T-cell (primary cell): Measurements from ENCODE around the gene PFDN6. TPM values are rescaled to one million over a fixed set of nuclear protein-coding genes. Genes with fewer than 3 reads are reported as not detected.

Experiments used
- ATAC-seq, 4 experiments: fragments of 200-7000 bp in 3 of 4; fragments of 150-1000 bp in 1 of 4; cut with Tn5 transposase; replicated peaks in 1 of 4; 1 replicate in 3 of 4; 2 replicates in 1 of 4; pipeline ENCODE4 v1.10.0; 2021; ENCODE audit warnings: moderate library complexity in 3 of 4, mild to moderate bottlenecking in 2 of 4, moderate number of reproducible peaks in 1 of 4
- CTCF ChIA-PET, 2 donors: fragments of 300-600 bp; sonication (Branson Sonifier 250); formaldehyde crosslinking; loops; one replicate each; lab custom pipeline; 2022; ENCODE audit warnings: antibody characterized with exemption in 2 of 2; lab: Charles Lee
- POLR2A ChIA-PET, 2 donors: fragments of 300-600 bp; sonication (Branson Sonifier 250); formaldehyde crosslinking; loops; one replicate each; lab custom pipeline; 2022; ENCODE audit warnings: antibody characterized with exemption in 2 of 2; lab: Charles Lee
- DNase-seq, 35 experiments: peaks; one replicate each; pipeline versions ENCODE4 v3.0.0 to v3.0.0-alpha.2; 2013 to 2023
- H3K27ac ChIP-seq: one replicate; pipeline ENCODE4 v1.5.1; 2013; ENCODE audit warnings: low read length
- H3K27me3 ChIP-seq, 2 experiments: replicated peaks in 1 of 2; 1 replicate in 1 of 2; 2 replicates in 1 of 2; pipeline versions ENCODE4 v1.6.1 to v1.7.0; 2013; ENCODE audit warnings: low read length in 1 of 2, mixed read lengths in 1 of 2; ENCODE audit not compliant: control insufficient read depth in 2 of 2, insufficient read depth in 2 of 2; ENCODE audit errors: extremely low read depth in 1 of 2
- H3K36me3 ChIP-seq, 2 donors: 1 replicate in 1 of 2; 2 replicates in 1 of 2; pipeline versions ENCODE4 v1.6.1 to v1.7.0; 2013; ENCODE audit warnings: low read length in 1 of 2; ENCODE audit not compliant: control insufficient read depth in 2 of 2, insufficient read depth in 1 of 2; ENCODE audit errors: extremely low read depth in 1 of 2
- H3K4me1 ChIP-seq, 2 experiments: 1 replicate in 1 of 2; 2 replicates in 1 of 2; pipeline versions ENCODE4 v1.6.1 to v1.7.0; 2013; ENCODE audit warnings: low read length in 2 of 2, mixed read lengths in 1 of 2; ENCODE audit not compliant: insufficient read depth in 2 of 2, control insufficient read depth in 1 of 2; ENCODE audit errors: extremely low read depth in 1 of 2
- H3K4me3 ChIP-seq, 2 donors: 1 replicate in 1 of 2; 2 replicates in 1 of 2; pipeline versions ENCODE4 v1.5.1 to v1.7.0; 2013; ENCODE audit warnings: mild to moderate bottlenecking in 2 of 2, low read length in 1 of 2, moderate library complexity in 1 of 2; ENCODE audit not compliant: control insufficient read depth in 1 of 2; ENCODE audit errors: extremely low read depth in 1 of 2
- H3K9me3 ChIP-seq: 2 replicates; pipeline ENCODE4 v1.7.0; 2013
- H3K27ac Mint-ChIP-seq, 2 donors: one replicate each; pipeline ENCODE4 v1.8.0; 2020 to 2021; ENCODE audit warnings: mild to moderate bottlenecking in 2 of 2, mixed read lengths in 2 of 2
- H3K27me3 Mint-ChIP-seq, 2 donors: one replicate each; pipeline ENCODE4 v1.8.0; 2021 to 2022; ENCODE audit warnings: mixed read lengths in 2 of 2
- H3K36me3 Mint-ChIP-seq: one replicate; pipeline ENCODE4 v1.8.0; 2021; ENCODE audit warnings: mixed read lengths
- H3K4me1 Mint-ChIP-seq, 3 donors: one replicate each; pipeline ENCODE4 v1.8.0; 2020 to 2022; ENCODE audit warnings: mixed read lengths in 3 of 3, mild to moderate bottlenecking in 1 of 3
- H3K4me3 Mint-ChIP-seq, 3 donors: one replicate each; pipeline ENCODE4 v1.8.0; 2020 to 2022; ENCODE audit warnings: mild to moderate bottlenecking in 3 of 3, mixed read lengths in 3 of 3, moderate library complexity in 3 of 3
- H3K9me3 Mint-ChIP-seq, 3 donors: one replicate each; pipeline ENCODE4 v1.8.0; 2020 to 2022; ENCODE audit warnings: mixed read lengths in 3 of 3
- WGBS: methylation state at CpG from one replicate; pipeline ENCODE4 v1.1.5; 2013; ENCODE audit warnings: missing lambda C conversion rate; ENCODE audit not compliant: insufficient coverage; 5-methylcytosine and 5-hydroxymethylcytosine counted together
- total RNA-seq, 35 experiments: library from RNA in 6 of 35; stranded (reverse) in 6 of 35; fragments of 120-200 nt in 1 of 35; gene quantifications; one replicate each; pipeline versions ENCODE4 v1.2.1 to v1.2.4 and lab custom pipeline; 2013 to 2026

The PFDN6 gene
- total RNA-seq, 5 donors from 2014 or later (not counting 1 experiment from before 2014, with no cell fraction given): 16.1 to 51.4 (median 40.5) TPM

DNA sequence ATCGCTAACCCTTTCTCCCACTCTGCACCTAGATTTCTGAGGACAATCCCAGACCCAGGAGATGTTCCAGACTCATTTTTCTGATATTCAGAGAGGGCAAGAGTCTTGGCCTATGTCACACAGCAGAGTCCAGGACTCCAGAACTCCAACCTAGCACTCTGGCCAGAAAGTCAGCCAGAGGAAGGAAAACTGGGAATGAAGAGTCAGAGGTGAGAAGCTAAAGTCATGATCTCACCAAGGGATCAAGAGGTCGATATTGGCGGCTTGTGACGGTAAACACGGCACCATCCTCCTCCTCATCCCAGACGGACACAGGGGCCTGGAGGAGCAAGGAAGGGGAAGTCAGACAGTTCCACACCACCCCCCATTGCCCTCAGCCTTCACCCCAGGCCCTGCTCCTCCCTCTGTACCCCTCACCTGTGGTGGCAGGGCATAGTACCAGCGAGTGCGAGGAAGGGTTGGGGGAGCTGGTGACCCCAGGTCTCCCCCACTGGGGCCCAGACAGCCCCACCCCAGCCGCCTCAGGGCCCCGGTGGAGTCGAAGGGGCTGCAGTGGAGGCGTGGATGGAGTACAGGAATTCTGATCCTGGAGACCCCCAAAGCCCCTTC, 7.5 kb downstream of the PFDN6 start:
- POLR2A ChIA-PET: interaction anchor here (1.2 to 1.9 kb wide), 2 partner anchors 12 to 15 kb away, joined by 4 to 6 read pairs; no protein-coding TSS in a partner anchor
- H3K4me3 Mint-ChIP-seq: peak overlapping the region; percentile 53 to 99 (median 63)
- peaks cover 0 to 55% of the 10 kb centered on the region in 2 donors for H3K36me3 ChIP-seq
- peak overlapping the region; percentile 85 to 87 for H3K27ac Mint-ChIP-seq
- no peaks in the 10 kb centered on the region for H3K27me3 Mint-ChIP-seq
- ATAC-seq (no peak), DNase-seq (no peak)
- CTCF ChIA-PET: interaction anchor here in 1 of 2 donors (0.6 to 1.2 kb wide), 3 partner anchors 8 to 102 kb away, joined by 3 to 6 read pairs (median 3); partner anchors contain the start of gene WDR46
- H3K4me3 ChIP-seq: peak overlapping the region in 1 of 2 donors; percentile 89
- no peaks in the 10 kb centered on the region for H3K9me3 Mint-ChIP-seq
- 100% methylated on average over 3 of the region's 12 CpGs for WGBS
- no peaks in the 10 kb centered on the region for H3K27me3 ChIP-seq
- peaks cover 29 to 51% (median 37%) of the 10 kb centered on the region in 3 donors for H3K4me1 Mint-ChIP-seq
- H3K9me3 ChIP-seq: no peaks in the 10 kb centered on the region
- H3K27ac ChIP-seq: peak overlapping the region; percentile 74
- peaks cover 7 to 36% of the 10 kb centered on the region in 2 experiments for H3K4me1 ChIP-seq
- peaks cover 32% of the 10 kb centered on the region for H3K36me3 Mint-ChIP-seq

DNA sequence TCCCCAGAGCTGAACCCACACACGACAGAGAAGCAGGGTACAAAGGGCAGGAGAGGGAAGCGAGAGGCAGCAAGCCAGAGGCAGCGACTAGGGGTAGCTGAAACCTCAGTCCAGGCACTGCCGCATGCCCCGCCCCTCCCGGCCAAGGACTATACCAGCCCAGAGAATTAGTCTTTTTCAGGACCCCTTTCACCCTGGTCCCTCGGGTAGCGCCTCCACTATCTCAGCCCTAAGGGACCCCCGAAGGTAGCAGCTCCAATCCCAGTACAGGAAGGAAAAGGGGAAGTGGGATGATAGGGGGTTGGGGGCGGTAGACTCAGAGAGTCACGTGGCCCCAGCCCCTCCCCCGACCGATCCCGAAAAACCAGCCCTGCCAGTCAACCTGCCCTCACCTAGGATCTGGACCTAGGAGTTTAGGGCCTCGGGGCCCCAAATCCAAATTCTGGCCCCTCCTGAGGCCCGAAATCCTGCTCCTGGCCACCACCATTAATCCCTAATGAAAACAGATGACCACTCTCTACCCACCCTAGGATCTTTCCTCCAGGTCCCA, 8.1 kb downstream of the PFDN6 start:
- POLR2A ChIA-PET: interaction anchor here (0.7 to 1.9 kb wide), 3 partner anchors 9 to 15 kb away, joined by 3 to 6 read pairs (median 6); partner anchors contain the start of gene WDR46 (in 2 of the 2)
- DNase-seq (no peak), ATAC-seq (no peak)
- H3K4me1 ChIP-seq: peaks cover 7 to 36% of the 10 kb centered on the region in 2 experiments
- Mint-ChIP-seq H3K36me3 (peaks cover 27% of the 10 kb centered on the region), H3K4me3 (peak overlapping the region; percentile 53 to 99 (median 63)), H3K27ac (peak overlapping the region; percentile 78 to 87), H3K4me1 (peaks cover 29 to 51% (median 37%) of the 10 kb centered on the region in 3 donors), H3K9me3 (no peaks in the 10 kb centered on the region), H3K27me3 (no peaks in the 10 kb centered on the region)
- peak overlapping the region; percentile 74 for H3K27ac ChIP-seq
- 17% methylated on average over 1 of the region's 16 CpGs for WGBS
- H3K9me3 ChIP-seq: no peaks in the 10 kb centered on the region
- CTCF ChIA-PET: interaction anchor here in 1 of 2 donors (0.5 to 1.2 kb wide), 7 partner anchors 9 to 223 kb away, joined by 3 to 6 read pairs (median 4); partner anchors contain the start of genes RPS18, VPS52 and WDR46
- H3K36me3 ChIP-seq: peaks cover 0 to 52% of the 10 kb centered on the region in 2 donors
- no peaks in the 10 kb centered on the region for H3K27me3 ChIP-seq
- peak overlapping the region in 1 of 2 donors; percentile 89 for H3K4me3 ChIP-seq

DNA sequence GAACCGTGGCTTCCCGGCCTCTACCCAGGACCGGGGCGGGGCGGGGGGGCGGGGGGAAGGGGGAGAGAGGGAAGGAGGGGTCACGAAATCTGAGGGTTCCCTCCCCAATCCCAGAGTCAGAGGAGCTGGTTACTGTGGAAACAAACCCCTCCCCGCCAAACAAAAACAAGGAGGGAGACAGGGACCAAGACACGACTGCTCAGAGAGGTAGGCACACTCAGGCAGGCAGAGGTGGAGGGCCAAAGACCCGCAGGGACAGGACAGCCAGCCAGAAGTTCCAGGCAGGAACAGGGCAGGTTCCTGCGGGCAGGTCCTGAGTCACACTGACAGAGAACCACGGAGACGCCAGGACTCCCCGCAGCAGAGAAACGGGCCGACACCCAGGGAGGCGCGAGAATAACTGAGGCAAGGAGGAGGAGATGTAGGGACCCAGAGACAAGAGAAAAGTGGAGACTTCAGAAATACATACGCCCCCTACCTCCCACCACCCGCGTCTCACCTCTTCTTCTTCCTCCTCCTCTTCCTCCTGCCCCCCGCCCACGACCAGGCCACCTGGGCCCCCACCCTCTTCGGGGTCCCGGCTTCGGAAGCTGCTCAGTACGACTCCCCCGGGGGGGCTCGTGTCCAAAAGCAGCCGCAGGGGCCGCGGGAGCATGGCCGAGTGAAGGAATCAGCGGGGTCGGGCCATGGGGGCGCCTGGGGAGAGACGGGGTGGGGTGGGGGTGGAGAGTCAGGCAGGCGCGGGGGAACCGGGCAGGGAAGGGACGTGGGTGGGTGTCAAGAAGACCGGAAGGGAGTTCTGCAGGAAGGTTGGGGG, 8.8 kb downstream of the PFDN6 start:
- Mint-ChIP-seq H3K4me3 (peak overlapping the region; percentile 95 to 99 (median 99)), H3K27me3 (no peaks in the 10 kb centered on the region), H3K4me1 (peaks cover 29 to 51% (median 37%) of the 10 kb centered on the region in 3 donors), H3K27ac (peak overlapping the region; percentile 95 to 98), H3K9me3 (no peaks in the 10 kb centered on the region), H3K36me3 (peaks cover 23% of the 10 kb centered on the region)
- Histone ChIP-seq H3K27me3 (no peaks in the 10 kb centered on the region), H3K4me1 (peaks cover 7 to 36% of the 10 kb centered on the region in 2 experiments), H3K9me3 (no peaks in the 10 kb centered on the region), H3K36me3 (peaks cover 3 to 53% of the 10 kb centered on the region in 2 donors), H3K27ac (peak overlapping the region; percentile 88), H3K4me3 (peak overlapping the region; percentile 89 to 91)
- WGBS: under 1% methylated on average over 19 of the region's 42 CpGs
- peak; percentile 3 to 41 (median 5) for ATAC-seq
- ChIA-PET CTCF (interaction anchor here in 1 of 2 donors (0.5 to 1.6 kb wide), 8 partner anchors 9 to 222 kb away, joined by 3 to 16 read pairs (median 4); partner anchors contain the start of genes B3GALT4, RPS18, VPS52 and WDR46), POLR2A (interaction anchor here (0.7 to 1.9 kb wide), 5 partner anchors 9 to 82 kb away, joined by 3 to 12 read pairs (median 6); partner anchors contain the start of genes WDR46 (in 2 of the 2) and ZBTB22 (in 1 of the 2))
- peak in 30 of 35 experiments; percentile 24 to 82 (median 56) for DNase-seq

DNA sequence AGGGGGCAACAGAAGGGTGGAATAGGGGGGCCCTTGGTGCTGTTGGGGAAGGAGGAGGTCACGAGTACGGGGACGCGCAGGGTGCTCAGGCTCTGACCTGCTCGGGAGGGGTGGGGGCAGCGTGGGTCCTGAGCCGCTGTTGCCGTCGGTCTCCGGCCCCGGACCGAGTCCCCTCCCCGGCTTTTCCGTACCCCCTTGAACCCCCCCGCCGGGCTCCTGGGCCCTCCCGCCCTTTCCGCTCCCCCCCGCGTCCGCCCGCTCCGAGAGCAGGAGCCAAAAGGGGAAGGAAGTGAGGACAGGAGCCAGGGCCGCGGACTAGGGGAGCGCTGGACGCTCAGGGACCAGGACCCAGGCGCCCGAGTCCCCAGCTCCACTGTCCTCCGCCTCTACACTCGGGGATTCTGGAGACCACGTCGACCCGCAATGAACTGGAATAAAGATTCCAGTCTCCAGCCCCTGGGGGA, 9.4 kb downstream of the PFDN6 start, which contains the start of gene RGL2:
TSS of gene RGL2 (minus strand) at position 170 of the 464 bp plus-strand sequence. CDS start 332 bp downstream, outside the sequence.
- Mint-ChIP-seq H3K27ac (peak within 1 kb of the TSS; percentile 99 to 100), H3K4me1 (peaks cover 32 to 55% (median 40%) of the 10 kb centered on the region in 3 donors)

DNA sequence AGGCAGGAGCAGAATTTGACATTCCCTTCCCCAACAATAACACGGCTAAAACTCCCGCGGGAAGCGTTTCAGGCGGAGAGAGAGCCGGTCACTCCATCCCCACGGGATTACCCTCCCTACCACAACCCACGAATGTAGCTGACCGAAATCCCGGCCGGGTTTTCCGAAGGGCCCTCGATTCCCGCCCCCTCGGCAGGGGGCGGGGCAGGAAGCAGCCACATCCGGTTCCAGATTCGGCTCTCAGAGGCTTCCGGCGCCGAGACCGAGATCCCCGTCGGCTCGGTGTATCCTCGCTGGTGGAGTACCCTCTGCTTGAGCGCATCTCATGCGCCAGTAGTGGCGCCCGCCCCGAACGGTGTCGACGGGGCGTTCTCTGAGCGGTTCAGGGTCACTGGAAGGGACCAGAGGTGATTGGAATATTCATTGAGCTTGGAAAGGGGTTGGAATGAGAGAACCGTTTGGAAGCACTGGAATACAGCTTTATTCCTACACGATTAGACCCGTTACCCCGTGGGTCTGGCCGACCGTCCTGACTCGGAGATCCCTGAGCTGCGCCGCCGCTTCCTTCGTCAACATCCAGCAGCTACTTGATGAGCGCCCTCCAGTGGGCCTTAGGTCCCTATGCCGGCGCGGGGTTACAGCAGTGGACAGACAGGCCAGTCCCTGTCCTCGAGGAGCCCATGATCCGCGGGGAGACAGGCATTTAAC, 10.0 kb downstream of the PFDN6 start:
- Histone ChIP-seq H3K9me3 (no peaks in the 10 kb centered on the region), H3K27ac (peak overlapping the region; percentile 88), H3K27me3 (no peaks in the 10 kb centered on the region), H3K4me3 (peak overlapping the region; percentile 89 to 91), H3K4me1 (peaks cover 7 to 39% of the 10 kb centered on the region in 2 experiments), H3K36me3 (peaks cover 3 to 53% of the 10 kb centered on the region in 2 donors)
- Mint-ChIP-seq H3K36me3 (peaks cover 26% of the 10 kb centered on the region), H3K4me3 (peak overlapping the region; percentile 95 to 99 (median 99)), H3K27ac (peak overlapping the region; percentile 99 to 100), H3K9me3 (no peaks in the 10 kb centered on the region), H3K27me3 (no peaks in the 10 kb centered on the region), H3K4me1 (peaks cover 34 to 59% (median 42%) of the 10 kb centered on the region in 3 donors)
- ATAC-seq: peak; percentile 82 to 84 (median 84)
- WGBS: 0% methylated on average over 49 of the region's 54 CpGs
- peak; percentile 88 to 95 (median 93) for DNase-seq
- POLR2A ChIA-PET: interaction anchor here (0.6 to 1.2 kb wide), 9 partner anchors 10 to 328 kb away, joined by 3 to 11 read pairs (median 4); partner anchors contain the start of genes B3GALT4 (in 2 of the 2), RPS18 (in 1 of the 2), VPS52 (in 1 of the 2) and ZBTB22 (in 1 of the 2)
- CTCF ChIA-PET: interaction anchor here (0.6 to 1.6 kb wide), 15 partner anchors 9 to 437 kb away, joined by 3 to 16 read pairs (median 4); partner anchors contain the start of genes WDR46 (in 2 of the 2), B3GALT4 (in 1 of the 2), PFDN6 (in 1 of the 2) and RPS18 (in 1 of the 2)

More for the DNA sequence above, 9.4 kb downstream of the PFDN6 start, which contains the start of gene RGL2:
- ChIA-PET CTCF (interaction anchor here (0.7 to 1.6 kb wide), 11 partner anchors 10 to 438 kb away, joined by 3 to 16 read pairs (median 9); partner anchors contain the start of genes B3GALT4 (in 1 of the 2), PFDN6 (in 1 of the 2), RPS18 (in 1 of the 2) and VPS52 (in 1 of the 2)), POLR2A (interaction anchor here (0.7 to 1.9 kb wide), 6 partner anchors 11 to 327 kb away, joined by 4 to 12 read pairs (median 6); partner anchors contain the start of gene ZBTB22 (in 1 of the 2))
- H3K9me3 Mint-ChIP-seq: no peaks in the 10 kb centered on the region
- H3K36me3 Mint-ChIP-seq: peaks cover 28% of the 10 kb centered on the region
- H3K4me3 Mint-ChIP-seq: peak within 1 kb of the TSS; percentile 95 to 99 (median 99)
- ATAC-seq (peak; percentile 25 to 64 (median 58)), DNase-seq (peak in 30 of 35 experiments; percentile 19 to 73 (median 53))
- no peaks in the 10 kb centered on the region for H3K27me3 Mint-ChIP-seq
- 0% methylated on average over 20 of the region's 34 CpGs for WGBS
- peak within 1 kb of the TSS; percentile 88 for H3K27ac ChIP-seq
- peaks cover 3 to 53% of the 10 kb centered on the region in 2 donors for H3K36me3 ChIP-seq
- H3K27me3 ChIP-seq: no peaks in the 10 kb centered on the region
- no peaks in the 10 kb centered on the region for H3K9me3 ChIP-seq
- peak within 1 kb of the TSS; percentile 89 to 91 for H3K4me3 ChIP-seq
- H3K4me1 ChIP-seq: peaks cover 7 to 36% of the 10 kb centered on the region in 2 experiments
